Testis (tissue), 3 donors: ENCODE results near the gene DERL3. TPM values are rescaled to one million over a fixed set of nuclear protein-coding genes. Genes with fewer than 3 reads are reported as not detected.

ENCODE experiments used
- DNase-seq: peaks from one replicate; pipeline ENCODE4 v3.0.0-alpha.2; 2019
- H3K27ac ChIP-seq, 2 donors: fragments of 200-600 bp; sonication (generic); one replicate each; pipeline ENCODE4 v1.5.1; 2019
- H3K27me3 ChIP-seq: fragments of 200-600 bp; sonication (generic); one replicate; pipeline ENCODE4 v1.5.1; 2019
- H3K36me3 ChIP-seq: fragments of 200-600 bp; sonication (generic); one replicate; pipeline ENCODE4 v1.5.1; 2017; ENCODE audit warnings: low read depth; ENCODE audit errors: missing control alignments
- H3K4me1 ChIP-seq: fragments of 200-600 bp; sonication (generic); one replicate; pipeline ENCODE4 v1.5.1; 2019
- H3K4me3 ChIP-seq, 2 donors: fragments of 200-600 bp; sonication (generic); one replicate each; pipeline ENCODE4 v1.5.1; 2017 to 2019
- H3K9me3 ChIP-seq: fragments of 200-600 bp; sonication (generic); one replicate; pipeline ENCODE4 v1.5.1; 2017
- POLR2A ChIP-seq: fragments of 450-650 bp; IDR thresholded peaks from one replicate; pipeline ENCODE4 v1.6.1; 2017; ENCODE audit warnings: antibody characterized with exemption, mild to moderate bottlenecking, moderate library complexity
- WGBS, 2 donors: methylation state at CpG; one replicate each; pipeline ENCODE4 v1.1.5; 2018; 5-methylcytosine and 5-hydroxymethylcytosine counted together
- intact Hi-C: fragments of 100-400 bp; cut with DNase I; formaldehyde crosslinking; loops from one replicate; pipeline ENCODE4 v1.15.1; 2023; ENCODE audit warnings: low total_unique reads
- polyA plus RNA-seq: library from polyadenylated mRNA; stranded (reverse); fragments of 350-450 nt; fragmentation: Illumina TruSeq; extraction: RNeasy Lipid Tissue Mini Kit (QIAGEN cat#74804); gene quantifications from one replicate; pipeline ENCODE4 v1.2.3, GENCODE V29; 2014; ENCODE audit warnings: low read depth, low replicate concordance; ENCODE audit not compliant: insufficient read depth
- total RNA-seq, 2 donors: library from RNA; depleted of rRNA; stranded (reverse); fragments of >200 nt; gene quantifications; one replicate each; pipeline ENCODE4 v1.2.3, GENCODE V29; 2016
- TF ChIP-seq, protein P1 (sequence below), 3 experiments: fragments of 450-650 bp in 2 of 3; fragments of 200-600 bp in 1 of 3; sonication (generic) in 1 of 3; IDR thresholded peaks; one replicate each; pipeline ENCODE4 v1.5.1; 2016 to 2019; ENCODE audit warnings: antibody characterized with exemption in 3 of 3, mild to moderate bottlenecking in 2 of 3, moderate library complexity in 1 of 3

The DERL3 gene
- total and polyA plus RNA-seq, 3 donors from 2014 or later = 14.9 to 48.7 (median 16.2) TPM

DNA sequence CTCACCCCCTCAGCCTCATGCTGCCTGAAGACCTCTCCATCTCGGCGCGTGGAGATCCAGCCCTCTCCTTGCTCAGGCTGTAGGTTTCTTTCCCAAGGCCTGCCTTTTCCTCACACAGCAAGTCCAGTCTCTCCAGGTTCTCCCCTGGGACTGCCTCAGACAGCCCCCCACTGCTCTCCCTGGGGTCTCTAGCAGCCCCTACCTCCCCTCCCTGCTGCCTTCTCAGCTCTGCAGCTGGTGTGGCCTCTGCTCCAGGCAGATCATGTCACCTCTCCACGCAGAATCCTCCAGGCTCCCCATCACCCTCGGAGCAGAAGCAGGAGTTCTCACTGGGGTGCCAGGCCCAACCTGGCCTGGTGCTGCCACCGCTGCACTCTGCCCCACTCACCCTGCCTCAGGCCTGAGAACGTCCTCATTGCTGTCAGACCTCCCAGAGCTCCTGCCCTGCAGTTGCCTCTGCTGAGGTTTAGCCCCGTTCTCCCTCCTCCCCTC, 36.9 kb downstream of the DERL3 start:
- no peak for TF ChIP-seq POLR2A
- TF ChIP-seq, protein P1, sequence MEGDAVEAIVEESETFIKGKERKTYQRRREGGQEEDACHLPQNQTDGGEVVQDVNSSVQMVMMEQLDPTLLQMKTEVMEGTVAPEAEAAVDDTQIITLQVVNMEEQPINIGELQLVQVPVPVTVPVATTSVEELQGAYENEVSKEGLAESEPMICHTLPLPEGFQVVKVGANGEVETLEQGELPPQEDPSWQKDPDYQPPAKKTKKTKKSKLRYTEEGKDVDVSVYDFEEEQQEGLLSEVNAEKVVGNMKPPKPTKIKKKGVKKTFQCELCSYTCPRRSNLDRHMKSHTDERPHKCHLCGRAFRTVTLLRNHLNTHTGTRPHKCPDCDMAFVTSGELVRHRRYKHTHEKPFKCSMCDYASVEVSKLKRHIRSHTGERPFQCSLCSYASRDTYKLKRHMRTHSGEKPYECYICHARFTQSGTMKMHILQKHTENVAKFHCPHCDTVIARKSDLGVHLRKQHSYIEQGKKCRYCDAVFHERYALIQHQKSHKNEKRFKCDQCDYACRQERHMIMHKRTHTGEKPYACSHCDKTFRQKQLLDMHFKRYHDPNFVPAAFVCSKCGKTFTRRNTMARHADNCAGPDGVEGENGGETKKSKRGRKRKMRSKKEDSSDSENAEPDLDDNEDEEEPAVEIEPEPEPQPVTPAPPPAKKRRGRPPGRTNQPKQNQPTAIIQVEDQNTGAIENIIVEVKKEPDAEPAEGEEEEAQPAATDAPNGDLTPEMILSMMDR (IDR thresholded peaks at IDR 0.05) = no peak
- Histone ChIP-seq H3K27me3 (no peaks in the 10 kb centered on the region), H3K27ac (no peak overlapping the region), H3K4me3 (no peak overlapping the region), H3K4me1 (peaks cover 3% of the 10 kb centered on the region), H3K36me3 (no peaks in the 10 kb centered on the region), H3K9me3 (no peaks in the 10 kb centered on the region)
- intact Hi-C loops = no loop called here
- WGBS, 2 donors = 89 to 93% methylated on average over 8 of the region's 8 CpGs
- DNase-seq = no peak

DNA sequence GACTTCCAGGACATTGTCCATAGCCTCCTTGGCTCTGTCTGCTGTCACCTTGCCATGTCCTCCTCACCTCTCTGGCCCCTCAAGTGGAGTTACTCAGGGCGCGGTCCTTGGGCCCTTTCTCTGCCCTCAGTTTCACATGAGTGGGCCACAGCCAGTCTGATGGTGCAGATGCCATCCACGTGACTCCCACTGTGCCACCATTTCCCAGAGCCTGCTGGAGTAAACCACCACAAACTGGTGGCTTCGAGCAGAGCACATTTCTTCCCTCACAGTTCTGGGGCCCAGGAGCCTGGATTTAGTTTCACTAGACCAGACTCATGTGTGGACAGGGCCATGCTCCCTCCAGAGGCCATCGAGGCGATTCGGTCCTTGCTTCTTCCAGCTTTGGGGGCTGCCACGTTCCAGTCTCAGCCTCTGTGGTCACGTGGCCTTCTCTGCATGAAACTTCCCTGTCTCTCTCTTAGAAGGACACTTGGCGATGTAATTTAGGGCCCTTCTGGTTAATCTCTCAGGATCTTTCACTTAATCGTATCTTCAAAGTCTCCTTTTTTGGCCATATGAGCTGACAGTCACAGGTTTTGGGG, 37.5 kb downstream of the DERL3 start:
- TF ChIP-seq, protein P1 (IDR thresholded peaks at IDR 0.05) = no peak
- TF ChIP-seq POLR2A = no peak
- H3K4me3 ChIP-seq = no peak overlapping the region
- H3K9me3 ChIP-seq = no peaks in the 10 kb centered on the region
- peaks cover 3% of the 10 kb centered on the region for H3K4me1 ChIP-seq
- WGBS, 2 donors = 91 to 92% methylated on average over 11 of the region's 11 CpGs
- H3K36me3 ChIP-seq = no peaks in the 10 kb centered on the region
- H3K27ac ChIP-seq = no peak overlapping the region
- intact Hi-C loops = no loop called here
- DNase-seq = no peak
- no peaks in the 10 kb centered on the region for H3K27me3 ChIP-seq

DNA sequence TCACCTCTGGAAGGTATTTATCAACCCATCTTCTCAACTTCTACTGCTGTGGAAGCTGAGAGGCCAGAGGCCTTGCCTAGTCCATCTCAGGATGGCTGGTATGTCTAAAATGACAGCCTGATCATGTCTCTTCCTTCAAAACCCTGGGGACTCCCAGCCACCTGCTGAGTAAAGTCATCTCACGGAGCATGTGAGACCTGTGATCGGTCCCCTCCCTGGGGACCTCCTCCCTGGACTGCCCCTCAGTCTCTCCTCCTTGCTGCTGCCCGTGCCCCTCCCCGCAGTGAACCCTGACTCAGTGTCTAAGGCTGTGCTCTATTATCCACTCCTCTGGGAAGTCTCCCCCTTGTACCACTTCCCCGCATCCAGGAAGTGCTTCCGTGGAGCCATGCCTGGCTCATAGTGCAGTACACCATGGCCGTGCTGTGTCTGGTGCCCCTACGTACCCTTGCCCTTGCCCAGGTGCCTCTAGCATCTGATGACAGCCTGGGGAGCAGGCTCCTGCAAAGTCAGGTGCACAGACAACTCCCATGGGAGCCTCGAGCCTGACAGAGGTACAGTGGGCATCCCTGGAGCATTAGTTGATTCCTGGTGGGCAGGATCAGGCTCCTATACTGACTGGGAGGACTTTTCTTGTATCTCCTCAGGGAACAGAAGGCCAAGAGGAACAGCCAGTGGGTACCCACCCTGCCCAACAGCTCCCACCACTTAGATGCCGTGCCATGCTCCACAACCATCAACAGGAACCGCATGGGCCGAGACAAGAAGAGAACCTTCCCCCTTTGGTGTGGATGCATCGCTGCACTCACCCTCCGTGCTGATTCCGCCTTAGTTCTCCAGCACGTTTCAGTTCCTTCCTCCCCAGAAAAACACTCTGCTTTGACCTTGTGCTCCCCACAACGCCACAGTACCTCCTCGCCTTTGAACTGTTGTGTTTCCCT, 38.2 kb downstream of the DERL3 start:
- peaks cover 2% of the 10 kb centered on the region for H3K4me1 ChIP-seq
- H3K9me3 ChIP-seq = no peaks in the 10 kb centered on the region
- intact Hi-C loops = no loop called here
- 95 to 97% methylated on average over 18 of the region's 18 CpGs for WGBS, 2 donors
- H3K36me3 ChIP-seq = no peaks in the 10 kb centered on the region
- TF ChIP-seq POLR2A = no peak
- TF ChIP-seq, protein P1 (IDR thresholded peaks at IDR 0.05) = no peak
- DNase-seq = no peak
- H3K4me3 ChIP-seq = no peak overlapping the region
- no peaks in the 10 kb centered on the region for H3K27me3 ChIP-seq
- H3K27ac ChIP-seq = no peak overlapping the region

DNA sequence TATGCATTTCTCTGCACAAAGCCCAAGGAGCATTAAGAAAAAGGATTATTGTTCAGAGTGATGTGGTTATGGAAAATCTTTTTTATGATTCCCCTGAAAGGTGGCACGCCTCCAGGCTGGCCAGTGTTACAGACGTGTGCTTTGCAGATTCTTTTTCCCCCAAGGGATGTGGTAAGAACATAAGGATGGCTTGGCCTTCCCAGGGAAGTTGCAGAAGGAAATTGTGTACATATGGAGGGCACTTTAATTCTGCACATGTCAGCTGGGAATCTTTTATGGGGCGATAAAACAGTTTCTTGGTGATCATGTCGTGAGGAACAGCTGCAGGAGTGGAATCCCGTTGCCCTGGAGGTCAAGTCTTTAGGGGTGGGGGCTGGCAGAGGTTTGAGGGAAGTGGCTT, 42.3 kb downstream of the DERL3 start:
- WGBS, 2 donors = 62 to 64% methylated on average over 5 of the region's 5 CpGs
- TF ChIP-seq, protein P1 (IDR thresholded peaks at IDR 0.05) = no peak
- TF ChIP-seq POLR2A = no peak
- H3K4me1 ChIP-seq = peaks cover 7% of the 10 kb centered on the region
- H3K27me3 ChIP-seq = no peaks in the 10 kb centered on the region
- H3K4me3 ChIP-seq = no peak overlapping the region
- H3K27ac ChIP-seq = no peak overlapping the region
- no peaks in the 10 kb centered on the region for H3K9me3 ChIP-seq
- DNase-seq = no peak
- no peaks in the 10 kb centered on the region for H3K36me3 ChIP-seq
- intact Hi-C loops = no loop called here
